ENCODE data around the gene CHRM1.

The CHRM1 gene

GRCh38 chr11:62921201-62921572, at the start of gene CHRM1:
TSS of gene CHRM1 (minus strand) at chr11:62921363. CDS start at chr11:62911100, 10,263 bp downstream.
- H3K4me3 ChIP-seq (replicated peaks; ENCODE audit: low read depth, low read length), result no peak within 1 kb of the TSS
- TF ChIP-seq CTCF (IDR thresholded peaks at IDR 0.05; ENCODE audit: low read length, missing control alignments), result no peak

GRCh38 chr11:62965574-62965973, 44.4 kb upstream of the CHRM1 start:
- no peak overlapping the region for H3K4me3 ChIP-seq (replicated peaks; ENCODE audit: low read depth, low read length)
- DNase-seq (ENCODE audit: low read depth), result no peak
- TF ChIP-seq CTCF (IDR thresholded peaks at IDR 0.05; ENCODE audit: low read length, missing control alignments), result no peak

More at GRCh38 chr11:62921201-62921572, at the start of gene CHRM1:
- DNase-seq (ENCODE audit: low read depth), result no peak

- DNase-seq (ENCODE audit: low read depth), result no peak
- TF ChIP-seq CTCF (IDR thresholded peaks at IDR 0.05; ENCODE audit: low read length, missing control alignments), result no peak
- H3K4me3 ChIP-seq (replicated peaks; ENCODE audit: low read depth, low read length), result no peak overlapping the region
These were observed 41.2 kb upstream of the CHRM1 start for GRCh38 chr11:62962391-62962790.

GRCh38 chr11:62961017-62961570, 39.9 kb upstream of the CHRM1 start:
- TF ChIP-seq CTCF (IDR thresholded peaks at IDR 0.05; ENCODE audit: low read length, missing control alignments), result no peak
- DNase-seq (ENCODE audit: low read depth), result no peak
- no peak overlapping the region for H3K4me3 ChIP-seq (replicated peaks; ENCODE audit: low read depth, low read length)

- TF ChIP-seq CTCF (IDR thresholded peaks at IDR 0.05; ENCODE audit: low read length, missing control alignments), result no peak
- no peak overlapping the region for H3K4me3 ChIP-seq (replicated peaks; ENCODE audit: low read depth, low read length)
- DNase-seq (ENCODE audit: low read depth), result no peak
These were observed 38.3 kb upstream of the CHRM1 start for GRCh38 chr11:62959422-62959980.

- TF ChIP-seq CTCF (IDR thresholded peaks at IDR 0.05; ENCODE audit: low read length, missing control alignments), result no peak
- peak; percentile 30 for DNase-seq (ENCODE audit: low read depth)
- no peak overlapping the region for H3K4me3 ChIP-seq (replicated peaks; ENCODE audit: low read depth, low read length)
These were observed 37.6 kb upstream of the CHRM1 start for GRCh38 chr11:62958547-62959421.
